ENCODE data around the gene BAZ2B.

- TF ChIP-seq CTCF (IDR thresholded peaks at IDR 0.05) (no peak), POLR2A (IDR thresholded peaks at IDR 0.05) (no peak)
Measured at GRCh38 chr2:159608108-159608507, 8.2 kb downstream of the BAZ2B start.

All from thyroid gland (tissue), 4 donors.